Kidney (tissue), 14 donors: ENCODE data around the gene SLC45A2. TPM values are rescaled to one million over a fixed set of nuclear protein-coding genes. Genes with fewer than 3 reads are reported as not detected.

Source experiments
- DNase-seq, 5 donors: peaks; one replicate each; pipeline ENCODE4 v3.0.0-alpha.2; 2013 to 2020
- FAIRE-seq: peaks from 2 replicates; lab custom pipeline; 2012; peaks lifted over from hg19 to GRCh38; lab: Jason Lieb, UNC
- H3K27ac ChIP-seq, 2 donors: one replicate each; pipeline ENCODE4 v1.7.0; 2013; ENCODE audit warnings: low read depth in 2 of 2, low read length in 2 of 2, inconsistent platforms in 1 of 2
- H3K27me3 ChIP-seq: one replicate; pipeline ENCODE4 v1.7.1; 2013; ENCODE audit warnings: low read length, inconsistent platforms; ENCODE audit not compliant: control insufficient read depth, insufficient read depth
- H3K36me3 ChIP-seq, 3 donors: one replicate each; pipeline versions ENCODE4 v1.7.0 to v1.7.1; 2013; ENCODE audit warnings: low read length in 3 of 3, control low read depth in 1 of 3, inconsistent platforms in 1 of 3; ENCODE audit not compliant: insufficient read depth in 3 of 3, control insufficient read depth in 2 of 3
- H3K4me1 ChIP-seq, 3 donors: one replicate each; pipeline versions ENCODE4 v1.7.0 to v1.7.1; 2013; ENCODE audit warnings: low read length in 3 of 3, inconsistent platforms in 1 of 3, low read depth in 1 of 3; ENCODE audit not compliant: control insufficient read depth in 2 of 3, insufficient read depth in 2 of 3
- H3K4me3 ChIP-seq, 3 donors: one replicate each; pipeline versions ENCODE4 v1.7.0 to v1.8.1; 2013; ENCODE audit warnings: low read length in 3 of 3, control low read depth in 1 of 3, inconsistent platforms in 1 of 3
- H3K9ac ChIP-seq, 3 donors: one replicate each; pipeline versions ENCODE4 v1.7.0 to v1.7.1; 2013; ENCODE audit warnings: low read length in 3 of 3, control low read depth in 1 of 3, inconsistent platforms in 1 of 3
- H3K9me3 ChIP-seq, 3 donors: one replicate each; pipeline versions ENCODE4 v1.7.0 to v1.7.1; 2013; ENCODE audit warnings: low read length in 3 of 3, control low read depth in 1 of 3, inconsistent platforms in 1 of 3; ENCODE audit not compliant: control insufficient read depth in 2 of 3, insufficient read depth in 1 of 3
- intact Hi-C: fragments of 100-400 bp; cut with DNase I; formaldehyde crosslinking; loops from one replicate; pipeline ENCODE4 v1.11.1; 2022
- polyA plus RNA-seq: library from polyadenylated mRNA; stranded (reverse); fragments of 350-450 nt; fragmentation: Illumina TruSeq; extraction: RNeasy Lipid Tissue Mini Kit (QIAGEN cat#74804); gene quantifications from one replicate; pipeline ENCODE4 v1.2.3, GENCODE V29; 2014; ENCODE audit warnings: low read depth, low replicate concordance; ENCODE audit not compliant: insufficient read depth
- total RNA-seq: library from RNA; stranded (reverse); fragmentation: NEBNext Ultra II Directional; extraction: Animal tissue kit (Norgen Biotek cat#: 25700); gene quantifications from one replicate; pipeline ENCODE4 v1.2.1, GENCODE V29; 2021
- TF ChIP-seq, protein P1 (sequence below): IDR thresholded peaks from 3 replicates; pipeline ENCODE4 v1.5.1; 2012; ENCODE audit warnings: mild to moderate bottlenecking, moderate library complexity, borderline replicate concordance; ENCODE audit not compliant: insufficient read depth; ENCODE audit errors: extremely low read depth
- donor health status: control.
- donor health status: control.
- donor health status: control.
- donor health status: control.
- donor health status: control.
- donor health status: DM: yes; HTN: yes; CAD: no.
- donor health status: Normal renal cell carcinoma (clear cell type).

The SLC45A2 gene
- total and polyA plus RNA-seq, 2 donors from 2014 or later: 0.22 TPM

DNA sequence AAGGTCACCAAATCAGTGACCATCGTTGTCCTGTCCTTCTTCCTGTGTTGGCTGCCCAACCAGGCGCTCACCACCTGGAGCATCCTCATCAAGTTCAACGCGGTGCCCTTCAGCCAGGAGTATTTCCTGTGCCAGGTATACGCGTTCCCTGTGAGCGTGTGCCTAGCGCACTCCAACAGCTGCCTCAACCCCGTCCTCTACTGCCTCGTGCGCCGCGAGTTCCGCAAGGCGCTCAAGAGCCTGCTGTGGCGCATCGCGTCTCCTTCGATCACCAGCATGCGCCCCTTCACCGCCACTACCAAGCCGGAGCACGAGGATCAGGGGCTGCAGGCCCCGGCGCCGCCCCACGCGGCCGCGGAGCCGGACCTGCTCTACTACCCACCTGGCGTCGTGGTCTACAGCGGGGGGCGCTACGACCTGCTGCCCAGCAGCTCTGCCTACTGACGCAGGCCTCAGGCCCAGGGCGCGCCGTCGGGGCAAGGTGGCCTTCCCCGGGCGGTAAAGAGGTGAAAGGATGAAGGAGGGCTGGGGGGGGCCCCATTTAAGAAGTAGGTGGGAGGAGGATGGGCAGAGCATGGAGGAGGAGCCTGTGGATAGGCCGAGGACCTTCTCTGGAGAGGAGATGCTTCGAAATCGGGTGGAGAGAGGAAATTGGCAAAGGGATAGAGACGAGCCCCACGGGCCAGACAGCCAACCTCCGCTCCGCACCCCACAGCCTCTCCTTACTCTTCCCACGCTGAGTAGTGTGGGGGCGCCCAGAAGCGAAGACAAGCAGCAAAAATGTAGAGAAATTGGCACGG is 46.6 kb downstream of the SLC45A2 start:
- no peak overlapping the region for H3K27ac ChIP-seq
- no peaks in the 10 kb centered on the region for H3K36me3 ChIP-seq
- FAIRE-seq (no peak), DNase-seq (no peak)
- TF ChIP-seq, protein P1, sequence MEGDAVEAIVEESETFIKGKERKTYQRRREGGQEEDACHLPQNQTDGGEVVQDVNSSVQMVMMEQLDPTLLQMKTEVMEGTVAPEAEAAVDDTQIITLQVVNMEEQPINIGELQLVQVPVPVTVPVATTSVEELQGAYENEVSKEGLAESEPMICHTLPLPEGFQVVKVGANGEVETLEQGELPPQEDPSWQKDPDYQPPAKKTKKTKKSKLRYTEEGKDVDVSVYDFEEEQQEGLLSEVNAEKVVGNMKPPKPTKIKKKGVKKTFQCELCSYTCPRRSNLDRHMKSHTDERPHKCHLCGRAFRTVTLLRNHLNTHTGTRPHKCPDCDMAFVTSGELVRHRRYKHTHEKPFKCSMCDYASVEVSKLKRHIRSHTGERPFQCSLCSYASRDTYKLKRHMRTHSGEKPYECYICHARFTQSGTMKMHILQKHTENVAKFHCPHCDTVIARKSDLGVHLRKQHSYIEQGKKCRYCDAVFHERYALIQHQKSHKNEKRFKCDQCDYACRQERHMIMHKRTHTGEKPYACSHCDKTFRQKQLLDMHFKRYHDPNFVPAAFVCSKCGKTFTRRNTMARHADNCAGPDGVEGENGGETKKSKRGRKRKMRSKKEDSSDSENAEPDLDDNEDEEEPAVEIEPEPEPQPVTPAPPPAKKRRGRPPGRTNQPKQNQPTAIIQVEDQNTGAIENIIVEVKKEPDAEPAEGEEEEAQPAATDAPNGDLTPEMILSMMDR: no peak
- peaks cover 0 to 13% (median 10%) of the 10 kb centered on the region in 3 donors for H3K4me1 ChIP-seq
- peaks cover 27% of the 10 kb centered on the region for H3K27me3 ChIP-seq
- H3K4me3 ChIP-seq: no peak overlapping the region
- intact Hi-C loops: no loop called here
- no peaks in the 10 kb centered on the region for H3K9me3 ChIP-seq
- no peak overlapping the region for H3K9ac ChIP-seq

DNA sequence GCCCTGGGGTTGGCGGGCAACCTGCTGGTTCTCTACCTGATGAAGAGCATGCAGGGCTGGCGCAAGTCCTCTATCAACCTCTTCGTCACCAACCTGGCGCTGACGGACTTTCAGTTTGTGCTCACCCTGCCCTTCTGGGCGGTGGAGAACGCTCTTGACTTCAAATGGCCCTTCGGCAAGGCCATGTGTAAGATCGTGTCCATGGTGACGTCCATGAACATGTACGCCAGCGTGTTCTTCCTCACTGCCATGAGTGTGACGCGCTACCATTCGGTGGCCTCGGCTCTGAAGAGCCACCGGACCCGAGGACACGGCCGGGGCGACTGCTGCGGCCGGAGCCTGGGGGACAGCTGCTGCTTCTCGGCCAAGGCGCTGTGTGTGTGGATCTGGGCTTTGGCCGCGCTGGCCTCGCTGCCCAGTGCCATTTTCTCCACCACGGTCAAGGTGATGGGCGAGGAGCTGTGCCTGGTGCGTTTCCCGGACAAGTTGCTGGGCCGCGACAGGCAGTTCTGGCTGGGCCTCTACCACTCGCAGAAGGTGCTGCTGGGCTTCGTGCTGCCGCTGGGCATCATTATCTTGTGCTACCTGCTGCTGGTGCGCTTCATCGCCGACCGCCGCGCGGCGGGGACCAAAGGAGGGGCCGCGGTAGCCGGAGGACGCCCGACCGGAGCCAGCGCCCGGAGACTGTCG is 47.3 kb downstream of the SLC45A2 start:
- peak overlapping the region in 2 of 3 donors; percentile 49 to 61 for H3K4me3 ChIP-seq
- TF ChIP-seq, protein P1: no peak
- H3K4me1 ChIP-seq: peaks cover 0 to 13% (median 10%) of the 10 kb centered on the region in 3 donors
- peak in 1 of 5 donors; percentile 3 for DNase-seq
- no peak overlapping the region for H3K9ac ChIP-seq
- FAIRE-seq: no peak
- peaks cover 27% of the 10 kb centered on the region for H3K27me3 ChIP-seq
- H3K9me3 ChIP-seq: no peaks in the 10 kb centered on the region
- no peak overlapping the region for H3K27ac ChIP-seq
- intact Hi-C loops: no loop called here
- no peaks in the 10 kb centered on the region for H3K36me3 ChIP-seq

DNA sequence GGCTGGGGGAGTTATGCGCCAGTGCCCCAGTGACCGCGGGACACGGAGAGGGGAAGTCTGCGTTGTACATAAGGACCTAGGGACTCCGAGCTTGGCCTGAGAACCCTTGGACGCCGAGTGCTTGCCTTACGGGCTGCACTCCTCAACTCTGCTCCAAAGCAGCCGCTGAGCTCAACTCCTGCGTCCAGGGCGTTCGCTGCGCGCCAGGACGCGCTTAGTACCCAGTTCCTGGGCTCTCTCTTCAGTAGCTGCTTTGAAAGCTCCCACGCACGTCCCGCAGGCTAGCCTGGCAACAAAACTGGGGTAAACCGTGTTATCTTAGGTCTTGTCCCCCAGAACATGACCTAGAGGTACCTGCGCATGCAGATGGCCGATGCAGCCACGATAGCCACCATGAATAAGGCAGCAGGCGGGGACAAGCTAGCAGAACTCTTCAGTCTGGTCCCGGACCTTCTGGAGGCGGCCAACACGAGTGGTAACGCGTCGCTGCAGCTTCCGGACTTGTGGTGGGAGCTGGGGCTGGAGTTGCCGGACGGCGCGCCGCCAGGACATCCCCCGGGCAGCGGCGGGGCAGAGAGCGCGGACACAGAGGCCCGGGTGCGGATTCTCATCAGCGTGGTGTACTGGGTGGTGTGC is 48.0 kb downstream of the SLC45A2 start, which contains the start of gene RXFP3:
Gene RXFP3, plus strand, starts transcription at position 6 of the 636 bp plus-strand sequence. Its CDS starts 355 bp downstream, at position 361.
- Histone ChIP-seq H3K27ac (no peak within 1 kb of the TSS), H3K4me1 (peaks cover 0 to 13% (median 10%) of the 10 kb centered on the region in 3 donors), H3K4me3 (peak within 1 kb of the TSS; percentile 51 to 61 (median 55)), H3K36me3 (no peaks in the 10 kb centered on the region), H3K27me3 (peaks cover 27% of the 10 kb centered on the region), H3K9ac (no peak within 1 kb of the TSS), H3K9me3 (no peaks in the 10 kb centered on the region)
- intact Hi-C loops: no loop called here
- DNase-seq (peak in 3 of 5 donors; percentile 11 to 70 (median 44)), FAIRE-seq (no peak)
- TF ChIP-seq, protein P1: no peak
